ENCODE data around the gene HDDC3. TPM values are rescaled to one million over a fixed set of nuclear protein-coding genes. Genes with fewer than 3 reads are reported as not detected.

Gene HDDC3
- total and polyA plus RNA-seq, 2 donors (not counting 3 experiments of a cell fraction or from before 2014, with no cell fraction given), result 16.0 to 20.2 TPM

DNA sequence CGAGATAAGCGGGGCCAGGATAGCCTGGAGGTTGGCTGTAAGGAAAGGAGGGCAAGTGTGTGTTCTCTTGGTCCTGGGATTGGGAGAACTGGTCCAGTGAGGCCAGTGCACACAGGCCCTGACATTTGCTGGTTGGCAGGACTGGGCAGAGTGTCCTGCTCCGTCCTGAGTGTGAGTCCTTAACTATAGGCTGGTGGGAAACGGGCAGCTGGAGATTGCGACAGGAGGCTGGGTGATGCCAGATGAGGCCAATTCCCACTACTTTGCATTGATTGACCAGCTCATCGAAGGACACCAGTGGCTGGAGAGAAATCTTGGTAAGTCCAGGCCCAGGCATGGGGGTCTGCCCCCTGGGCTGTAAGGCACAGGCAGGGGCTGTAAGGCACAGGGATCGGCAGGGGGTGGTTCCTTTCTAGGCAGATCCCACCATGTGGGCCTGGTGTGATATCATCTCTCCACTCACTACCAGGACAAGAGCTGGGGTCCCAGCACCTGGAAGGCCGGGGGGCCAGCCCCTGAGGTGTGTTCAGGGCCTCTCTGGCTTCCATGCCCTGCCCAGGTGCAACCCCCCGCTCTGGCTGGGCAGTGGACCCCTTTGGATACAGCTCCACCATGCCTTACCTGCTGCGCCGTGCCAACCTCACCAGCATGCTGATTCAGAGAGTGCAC is 26.0 kb downstream of the HDDC3 start:
- peaks cover 4% of the 10 kb centered on the region for H3K79me2 ChIP-seq (ENCODE audit: control insufficient read depth, insufficient read depth, low read length)

More for the DNA sequence above, 26.0 kb downstream of the HDDC3 start:
- peaks cover 5 to 44% of the 10 kb centered on the region in 2 experiments for H3K36me3 ChIP-seq (ENCODE audit: control insufficient read depth in 2 of 2, extremely low read depth in 1 of 2, insufficient read depth in 2 of 2, low read length in 2 of 2)
- TF ChIP-seq EZH2 (IDR thresholded peaks at IDR 0.05; ENCODE audit: borderline replicate concordance, low read depth, low read length, severe bottlenecking), result no peak
- TF ChIP-seq CTCF (IDR thresholded peaks at IDR 0.05; ENCODE audit: extremely low read depth in 1 of 2, insufficient read depth in 1 of 2, low read depth in 1 of 2, low read length in 2 of 2), result no peak
- TF ChIP-seq, protein P1, sequence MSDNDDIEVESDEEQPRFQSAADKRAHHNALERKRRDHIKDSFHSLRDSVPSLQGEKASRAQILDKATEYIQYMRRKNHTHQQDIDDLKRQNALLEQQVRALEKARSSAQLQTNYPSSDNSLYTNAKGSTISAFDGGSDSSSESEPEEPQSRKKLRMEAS (IDR thresholded peaks at IDR 0.05; ENCODE audit: insufficient read depth, insufficient read length), result no peak
- no peak for TF ChIP-seq MYC (IDR thresholded peaks at IDR 0.05; ENCODE audit: low read depth, low read length)
- TF ChIP-seq POLR2AphosphoS5 (IDR thresholded peaks at IDR 0.05; ENCODE audit: insufficient read depth, low read depth, low read length), result no peak
- no peak for TF ChIP-seq FOS (IDR thresholded peaks at IDR 0.05; ENCODE audit: borderline replicate concordance, insufficient read depth, low read length)
- H3K27me3 ChIP-seq (ENCODE audit: control insufficient read depth in 2 of 2, insufficient read depth in 2 of 2, low read length in 2 of 2), result no peaks in the 10 kb centered on the region
- H3K9ac ChIP-seq (replicated peaks; ENCODE audit: extremely low read depth, insufficient read depth, low read length), result no peak overlapping the region
- ChIA-PET POLR2A (no interaction called here), CTCF (interaction anchor here (7.3 kb wide), 1 partner anchor 26 kb away, joined by 57 read pairs; the partner anchor contains the start of gene HDDC3)
- no peak overlapping the region for H2AFZ ChIP-seq (ENCODE audit: low read depth, low read length)
- intact Hi-C loops (cut with micrococcal nuclease), result no loop called here
- no peak overlapping the region for H3K4me3 ChIP-seq (replicated peaks in 1 of 3; ENCODE audit: insufficient read depth in 1 of 3, low read depth in 1 of 3, low read length in 3 of 3)
- no peak overlapping the region for H3K4me2 ChIP-seq (ENCODE audit: insufficient read depth, low read length)
- no peak for DNase-seq (ENCODE audit: low read depth, low spot score)
- H3K27ac ChIP-seq (ENCODE audit: insufficient read depth, low read depth, low read length), result no peak overlapping the region
- no peaks in the 10 kb centered on the region for H4K20me1 ChIP-seq (replicated peaks; ENCODE audit: control insufficient read depth, extremely low read depth, insufficient read depth, low read length)
- no TSS peak for BruUV-seq (replicated peaks)
- H3K4me1 ChIP-seq (ENCODE audit: control insufficient read depth, extremely low read depth, insufficient read depth, low read length), result peaks cover 17% of the 10 kb centered on the region
- H3K9me3 ChIP-seq (replicated peaks; ENCODE audit: control insufficient read depth, insufficient read depth, low read length), result no peaks in the 10 kb centered on the region
- no peak for FAIRE-seq
- dilution Hi-C loops (cut with MboI; ENCODE audit: extremely low pct_ligation_motif_present, low sequenced_read_pairs), result no loop called here
- H3K9me1 ChIP-seq (replicated peaks; ENCODE audit: control insufficient read depth, extremely low read depth, insufficient read depth, low read length), result no peaks in the 10 kb centered on the region
